ENCODE data around the gene DVL3. TPM values are rescaled to one million over a fixed set of nuclear protein-coding genes. Genes with fewer than 3 reads are reported as not detected.

Gene DVL3
- total RNA-seq (57.4 TPM), polyA plus RNA-seq (ENCODE audit: insufficient read depth, low read depth, low replicate concordance) (30.3 TPM)
- long read RNA-seq, donor 1, full-length matches to known transcripts: 10 of 10 reads
- long read RNA-seq, donor 1, partial matches to known transcripts: 0 of 10 reads
- long read RNA-seq, donor 1, other reads (novel, unspliced or antisense): 0 of 10 reads
- long read RNA-seq, donor 2, full-length matches to known transcripts: 5 of 10 reads
- long read RNA-seq, donor 2, partial matches to known transcripts: 5 of 10 reads
- long read RNA-seq, donor 2, other reads (novel, unspliced or antisense): 0 of 10 reads
- long read RNA-seq, donor 3, full-length matches to known transcripts: 7 of 13 reads
- long read RNA-seq, donor 3, partial matches to known transcripts: 6 of 13 reads
- long read RNA-seq, donor 3, other reads (novel, unspliced or antisense): 0 of 13 reads
- long read RNA-seq, donor 4, full-length matches to known transcripts: 14 of 19 reads
- long read RNA-seq, donor 4, partial matches to known transcripts: 5 of 19 reads
- long read RNA-seq, donor 4, other reads (novel, unspliced or antisense): 0 of 19 reads
- long read RNA-seq, donor 5, full-length matches to known transcripts: 1 of 1 reads
- long read RNA-seq, donor 5, partial matches to known transcripts: 0 of 1 reads
- long read RNA-seq, donor 5, other reads (novel, unspliced or antisense): 0 of 1 reads
- long read RNA-seq, donor 6, full-length matches to known transcripts: 4 of 4 reads
- long read RNA-seq, donor 6, partial matches to known transcripts: 0 of 4 reads
- long read RNA-seq, donor 6, other reads (novel, unspliced or antisense): 0 of 4 reads
- long read RNA-seq, donor 7, full-length matches to known transcripts: 19 of 56 reads
- long read RNA-seq, donor 7, partial matches to known transcripts: 4 of 56 reads
- long read RNA-seq, donor 7, other reads (novel, unspliced or antisense): 33 of 56 reads
- long read RNA-seq, donor 8, full-length matches to known transcripts: 10 of 28 reads
- long read RNA-seq, donor 8, partial matches to known transcripts: 18 of 28 reads
- long read RNA-seq, donor 8, other reads (novel, unspliced or antisense): 0 of 28 reads
- long read RNA-seq, donor 9, full-length matches to known transcripts: 5 of 5 reads
- long read RNA-seq, donor 9, partial matches to known transcripts: 0 of 5 reads
- long read RNA-seq, donor 9, other reads (novel, unspliced or antisense): 0 of 5 reads
- long read RNA-seq, donor 10, full-length matches to known transcripts: 6 of 17 reads
- long read RNA-seq, donor 10, partial matches to known transcripts: 11 of 17 reads
- long read RNA-seq, donor 10, other reads (novel, unspliced or antisense): 0 of 17 reads

- H3K4me3 ChIP-seq (ENCODE audit: low read length in 3 of 3): peak within 1 kb of the TSS; percentile 84 to 95 (median 89)
- peak within 1 kb of the TSS; percentile 68 to 82 for H3K27ac ChIP-seq (ENCODE audit: low read depth in 2 of 2, low read length in 2 of 2)
- no peaks in the 10 kb centered on the region for H3K27me3 ChIP-seq (ENCODE audit: control insufficient read depth, insufficient read depth, low read length)
- DNase-seq (peak; percentile 69 to 91 (median 79)), FAIRE-seq (no peak)
- H3K4me1 ChIP-seq (ENCODE audit: control insufficient read depth in 2 of 3, insufficient read depth in 2 of 3, low read depth in 1 of 3, low read length in 3 of 3): peaks cover 0 to 14% (median 9%) of the 10 kb centered on the region in 3 donors
- peak within 1 kb of the TSS; percentile 79 to 91 (median 89) for H3K9ac ChIP-seq (ENCODE audit: low read length in 3 of 3)
- no peaks in the 10 kb centered on the region for H3K36me3 ChIP-seq (ENCODE audit: control insufficient read depth in 2 of 3, insufficient read depth in 3 of 3, low read length in 3 of 3)
- TF ChIP-seq CTCF (IDR thresholded peaks at IDR 0.05; ENCODE audit: borderline replicate concordance, extremely low read depth, insufficient read depth): no peak
- H3K9me3 ChIP-seq (ENCODE audit: control insufficient read depth in 2 of 3, insufficient read depth in 1 of 3, low read length in 3 of 3): no peaks in the 10 kb centered on the region
- intact Hi-C loops (cut with DNase I): no loop called here
These were observed at the start of gene DVL3 for GRCh38 chr3:184154885-184155643. DVL3 (plus strand) TSS chr3:184155377; CDS start chr3:184155636, 259 bp downstream.

- Histone ChIP-seq H3K9ac (ENCODE audit: low read length in 3 of 3) (no peak overlapping the region), H3K9me3 (ENCODE audit: control insufficient read depth in 2 of 3, insufficient read depth in 1 of 3, low read length in 3 of 3) (no peaks in the 10 kb centered on the region), H3K27me3 (ENCODE audit: control insufficient read depth, insufficient read depth, low read length) (no peaks in the 10 kb centered on the region), H3K36me3 (ENCODE audit: control insufficient read depth in 2 of 3, insufficient read depth in 3 of 3, low read length in 3 of 3) (no peaks in the 10 kb centered on the region), H3K27ac (ENCODE audit: low read depth in 2 of 2, low read length in 2 of 2) (no peak overlapping the region), H3K4me1 (ENCODE audit: control insufficient read depth in 2 of 3, insufficient read depth in 2 of 3, low read depth in 1 of 3, low read length in 3 of 3) (no peaks in the 10 kb centered on the region), H3K4me3 (ENCODE audit: low read length in 3 of 3) (no peak overlapping the region)
- no peak for DNase-seq
- no peak for FAIRE-seq
- intact Hi-C loops (cut with DNase I): no loop called here
- no peak for TF ChIP-seq CTCF (IDR thresholded peaks at IDR 0.05; ENCODE audit: borderline replicate concordance, extremely low read depth, insufficient read depth)
These were observed 44.9 kb upstream of the DVL3 start for GRCh38 chr3:184110316-184110725.

- no peak for FAIRE-seq
- Histone ChIP-seq H3K9ac (ENCODE audit: low read length in 3 of 3) (no peak overlapping the region), H3K36me3 (ENCODE audit: control insufficient read depth in 2 of 3, insufficient read depth in 3 of 3, low read length in 3 of 3) (no peaks in the 10 kb centered on the region), H3K4me3 (ENCODE audit: low read length in 3 of 3) (no peak overlapping the region), H3K4me1 (ENCODE audit: control insufficient read depth in 2 of 3, insufficient read depth in 2 of 3, low read depth in 1 of 3, low read length in 3 of 3) (no peaks in the 10 kb centered on the region), H3K9me3 (ENCODE audit: control insufficient read depth in 2 of 3, insufficient read depth in 1 of 3, low read length in 3 of 3) (no peaks in the 10 kb centered on the region), H3K27ac (ENCODE audit: low read depth in 2 of 2, low read length in 2 of 2) (no peak overlapping the region), H3K27me3 (ENCODE audit: control insufficient read depth, insufficient read depth, low read length) (no peaks in the 10 kb centered on the region)
- intact Hi-C loops (cut with DNase I): no loop called here
- TF ChIP-seq CTCF (IDR thresholded peaks at IDR 0.05; ENCODE audit: borderline replicate concordance, extremely low read depth, insufficient read depth): no peak
- no peak for DNase-seq
These were observed 39.2 kb upstream of the DVL3 start for GRCh38 chr3:184116017-184116416.

Measured in kidney (tissue), 22 donors.